ENCODE measurements around the gene LDLRAD4.

The LDLRAD4 gene

GRCh38 chr18:13491138-13491537 is 272.6 kb downstream of the LDLRAD4 start:
- no peak overlapping the region for H3K4me3 ChIP-seq (ENCODE audit: low read length)
- TF ChIP-seq CTCF (IDR thresholded peaks at IDR 0.05; ENCODE audit: insufficient read depth, low read depth, low read length, missing control alignments): no peak
- no peak for DNase-seq (ENCODE audit: low read depth)

- no peak overlapping the region for H3K4me3 ChIP-seq (ENCODE audit: low read length)
- DNase-seq (ENCODE audit: low read depth): no peak
- no peak for TF ChIP-seq CTCF (IDR thresholded peaks at IDR 0.05; ENCODE audit: insufficient read depth, low read depth, low read length, missing control alignments)
Measured at GRCh38 chr18:13492314-13492713, 273.8 kb downstream of the LDLRAD4 start.

GRCh38 chr18:13493079-13493478 is 274.5 kb downstream of the LDLRAD4 start:
- no peak overlapping the region for H3K4me3 ChIP-seq (ENCODE audit: low read length)
- DNase-seq (ENCODE audit: low read depth): no peak
- no peak for TF ChIP-seq CTCF (IDR thresholded peaks at IDR 0.05; ENCODE audit: insufficient read depth, low read depth, low read length, missing control alignments)

- DNase-seq (ENCODE audit: low read depth): no peak
- H3K4me3 ChIP-seq (ENCODE audit: low read length): no peak overlapping the region
- TF ChIP-seq CTCF (IDR thresholded peaks at IDR 0.05; ENCODE audit: insufficient read depth, low read depth, low read length, missing control alignments): no peak
Measured at GRCh38 chr18:13493725-13494124, 275.2 kb downstream of the LDLRAD4 start.

- TF ChIP-seq CTCF (IDR thresholded peaks at IDR 0.05; ENCODE audit: insufficient read depth, low read depth, low read length, missing control alignments): no peak
- H3K4me3 ChIP-seq (ENCODE audit: low read length): no peak overlapping the region
- no peak for DNase-seq (ENCODE audit: low read depth)
Measured at GRCh38 chr18:13494871-13495445, 276.4 kb downstream of the LDLRAD4 start.

GRCh38 chr18:13495961-13496360 is 277.4 kb downstream of the LDLRAD4 start:
- no peak for TF ChIP-seq CTCF (IDR thresholded peaks at IDR 0.05; ENCODE audit: insufficient read depth, low read depth, low read length, missing control alignments)
- H3K4me3 ChIP-seq (ENCODE audit: low read length): no peak overlapping the region
- DNase-seq (ENCODE audit: low read depth): no peak

GRCh38 chr18:13496691-13497281 is 278.2 kb downstream of the LDLRAD4 start:
- TF ChIP-seq CTCF (IDR thresholded peaks at IDR 0.05; ENCODE audit: insufficient read depth, low read depth, low read length, missing control alignments): no peak
- DNase-seq (ENCODE audit: low read depth): no peak
- H3K4me3 ChIP-seq (ENCODE audit: low read length): no peak overlapping the region

Measured in epithelial cell of esophagus (primary cell).